HEK293T (cell line): ENCODE data around the gene GOLPH3L.

Source experiments
- BHLHE40 ChIP-seq: fragments of 450-650 bp; IDR thresholded peaks from 2 replicates; pipeline ENCODE4 v1.6.1; 2016; ENCODE audit warnings: mild to moderate bottlenecking, moderate library complexity, borderline replicate concordance
- CTBP1 ChIP-seq: fragments of 450-650 bp; IDR thresholded peaks from 2 replicates; pipeline ENCODE4 v1.6.1; 2016; ENCODE audit warnings: borderline replicate concordance
- FOXA1 ChIP-seq: fragments of 450-650 bp; IDR thresholded peaks from 2 replicates; pipeline ENCODE4 v1.6.1; 2016; ENCODE audit warnings: mild to moderate bottlenecking
- PKNOX1 ChIP-seq: fragments of 450-650 bp; IDR thresholded peaks from 2 replicates; pipeline ENCODE4 v1.6.1; 2016

GRCh38 chr1:150661156-150661555 is 35.8 kb downstream of the GOLPH3L start:
- TF ChIP-seq BHLHE40 (no peak), FOXA1 (no peak), PKNOX1 (no peak), CTBP1 (no peak)
